HEK293 (cell line): Measurements from ENCODE around the gene SRSF2.
A peak's percentile ranks its signal among the peaks of the same experiment; 100 is the strongest.

Experiments used
- CTCF ChIA-PET: fragments of 350-600 bp; formaldehyde crosslinking; extraction: SDS; loops from one replicate; lab custom pipeline; 2021; ENCODE audit warnings: antibody characterized with exemption; lab: Yijun Ruan, JAX
- POLR2A ChIA-PET: fragments of 300-600 bp; formaldehyde crosslinking; extraction: SDS; loops from one replicate; lab custom pipeline; 2020; ENCODE audit warnings: antibody characterized with exemption, inconsistent platforms; lab: Yijun Ruan, JAX
- H3K27ac ChIP-seq: fragments of 200-500 bp; sonication (Bioruptor generic); 2 replicates; pipeline ENCODE4 v1.5.1; 2014; ENCODE audit warnings: low read depth, low read length, control low read depth, inconsistent platforms; ENCODE audit errors: extremely low read depth
- H3K36me3 ChIP-seq, 2 experiments: fragments of 200-500 bp in 1 of 2; sonication (Bioruptor generic) in 1 of 2; 1 replicate in 1 of 2; 2 replicates in 1 of 2; pipeline ENCODE4 v1.5.1; 2014 to 2017; ENCODE audit warnings: inconsistent platforms in 2 of 2, low read length in 2 of 2; ENCODE audit not compliant: control insufficient read depth in 2 of 2, insufficient read depth in 1 of 2
- H3K4me1 ChIP-seq: fragments of 200-500 bp; sonication (Bioruptor generic); 2 replicates; pipeline ENCODE4 v1.5.1; 2014; ENCODE audit warnings: mild to moderate bottlenecking, low read length, inconsistent platforms; ENCODE audit not compliant: control insufficient read depth, insufficient read depth
- H3K4me3 ChIP-seq: 2 replicates; pipeline ENCODE4 v1.5.1; 2011; ENCODE audit warnings: low read depth, mild to moderate bottlenecking, control low read depth, low read length, moderate library complexity
- H3K9me3 ChIP-seq: fragments of 200-500 bp; sonication (Bioruptor generic); 2 replicates; pipeline ENCODE4 v1.5.1; 2014; ENCODE audit warnings: low read depth, low read length, inconsistent platforms; ENCODE audit not compliant: control insufficient read depth, insufficient read depth
- FEZF1 ChIP-seq: fragments of 450-650 bp; formaldehyde crosslinking; IDR thresholded peaks from 2 replicates; pipeline ENCODE4 v1.5.1; 2016; ENCODE audit warnings: missing biosample characterization, missing genetic modification characterization
- OSR2 ChIP-seq: fragments of 450-650 bp; formaldehyde crosslinking; IDR thresholded peaks from 2 replicates; pipeline ENCODE4 v1.5.1; 2016; ENCODE audit warnings: missing biosample characterization, missing genetic modification characterization
- SCRT2 ChIP-seq: fragments of 450-650 bp; formaldehyde crosslinking; IDR thresholded peaks from 2 replicates; pipeline ENCODE4 v1.5.1; 2016; ENCODE audit warnings: missing biosample characterization, missing genetic modification characterization
- TRIM28 ChIP-seq: IDR thresholded peaks from 2 replicates; pipeline ENCODE4 v1.6.1; 2011; ENCODE audit warnings: low read length, control low read depth, borderline replicate concordance
- ZBTB49 ChIP-seq: fragments of 450-650 bp; formaldehyde crosslinking; IDR thresholded peaks from 2 replicates; pipeline ENCODE4 v1.5.1; 2016; ENCODE audit warnings: missing biosample characterization, missing genetic modification characterization, low read depth
- ZBTB8A ChIP-seq: fragments of 450-650 bp; formaldehyde crosslinking; IDR thresholded peaks from 2 replicates; pipeline ENCODE4 v1.5.1; 2016; ENCODE audit warnings: missing biosample characterization, missing genetic modification characterization
- ZFHX2 ChIP-seq: fragments of 450-650 bp; formaldehyde crosslinking; conservative IDR thresholded peaks from 2 replicates; pipeline ENCODE4 v1.5.1; 2016; ENCODE audit warnings: missing biosample characterization, missing genetic modification characterization
- ZFP41 ChIP-seq: fragments of 450-650 bp; formaldehyde crosslinking; IDR thresholded peaks from 2 replicates; pipeline ENCODE4 v1.5.1; 2016; ENCODE audit warnings: missing biosample characterization, missing genetic modification characterization, borderline replicate concordance
- ZNF184 ChIP-seq: fragments of 450-650 bp; IDR thresholded peaks from 2 replicates; pipeline ENCODE4 v1.5.1; 2018; ENCODE audit warnings: missing biosample characterization, mild to moderate bottlenecking, missing genetic modification characterization
- ZNF211 ChIP-seq: fragments of 450-650 bp; formaldehyde crosslinking; IDR thresholded peaks from 2 replicates; pipeline ENCODE4 v1.5.1; 2016; ENCODE audit warnings: low read depth, missing biosample characterization, missing genetic modification characterization
- ZNF24 ChIP-seq: fragments of 450-650 bp; formaldehyde crosslinking; IDR thresholded peaks from 2 replicates; pipeline ENCODE4 v1.5.1; 2016; ENCODE audit warnings: missing biosample characterization, missing genetic modification characterization
- ZNF248 ChIP-seq: fragments of 450-650 bp; formaldehyde crosslinking; IDR thresholded peaks from 2 replicates; pipeline ENCODE4 v1.5.1; 2017; ENCODE audit warnings: missing biosample characterization, missing genetic modification characterization
- ZNF266 ChIP-seq: fragments of 450-650 bp; formaldehyde crosslinking; IDR thresholded peaks from 2 replicates; pipeline ENCODE4 v1.5.1; 2016; ENCODE audit warnings: missing biosample characterization, missing genetic modification characterization, low read depth
- ZNF302 ChIP-seq: fragments of 450-650 bp; formaldehyde crosslinking; IDR thresholded peaks from 2 replicates; pipeline ENCODE4 v1.5.1; 2016; ENCODE audit warnings: missing biosample characterization, missing genetic modification characterization, low read depth
- ZNF354C ChIP-seq: fragments of 450-650 bp; formaldehyde crosslinking; IDR thresholded peaks from 2 replicates; pipeline ENCODE4 v1.5.1; 2016; ENCODE audit warnings: missing biosample characterization, missing genetic modification characterization, low read depth, borderline replicate concordance
- ZNF366 ChIP-seq: fragments of 450-650 bp; formaldehyde crosslinking; conservative IDR thresholded peaks from 2 replicates; pipeline ENCODE4 v1.5.1; 2016; ENCODE audit warnings: missing biosample characterization, missing genetic modification characterization
- ZNF37A ChIP-seq: fragments of 450-650 bp; IDR thresholded peaks from 2 replicates; pipeline ENCODE4 v1.5.1; 2018; ENCODE audit warnings: missing biosample characterization, missing genetic modification characterization
- ZNF391 ChIP-seq: fragments of 450-650 bp; formaldehyde crosslinking; IDR thresholded peaks from 2 replicates; pipeline ENCODE4 v1.5.1; 2016; ENCODE audit warnings: low read depth, missing biosample characterization, missing genetic modification characterization, borderline replicate concordance
- ZNF404 ChIP-seq: fragments of 450-650 bp; formaldehyde crosslinking; IDR thresholded peaks from 2 replicates; pipeline ENCODE4 v1.5.1; 2017; ENCODE audit warnings: missing biosample characterization, missing genetic modification characterization
- ZNF433 ChIP-seq: fragments of 450-650 bp; formaldehyde crosslinking; IDR thresholded peaks from 2 replicates; pipeline ENCODE4 v1.5.1; 2016; ENCODE audit warnings: missing biosample characterization, missing genetic modification characterization, low read depth
- ZNF529 ChIP-seq: fragments of 450-650 bp; formaldehyde crosslinking; IDR thresholded peaks from 2 replicates; pipeline ENCODE4 v1.5.1; 2017; ENCODE audit warnings: missing genetic modification characterization, missing biosample characterization; ENCODE audit not compliant: insufficient replicate concordance
- ZNF560 ChIP-seq: fragments of 450-650 bp; formaldehyde crosslinking; IDR thresholded peaks from 2 replicates; pipeline ENCODE4 v1.5.1; 2017; ENCODE audit warnings: missing biosample characterization, missing genetic modification characterization, borderline replicate concordance
- ZNF571 ChIP-seq: fragments of 450-650 bp; formaldehyde crosslinking; IDR thresholded peaks from 2 replicates; pipeline ENCODE4 v1.5.0; 2017; ENCODE audit warnings: missing biosample characterization, missing genetic modification characterization
- ZNF626 ChIP-seq: fragments of 450-650 bp; sonication (Bioruptor Pico); formaldehyde crosslinking; IDR thresholded peaks from 2 replicates; pipeline ENCODE4 v1.5.1; 2018; ENCODE audit warnings: missing biosample characterization, missing genetic modification characterization, inconsistent platforms
- ZNF664 ChIP-seq: fragments of 450-650 bp; formaldehyde crosslinking; IDR thresholded peaks from 2 replicates; pipeline ENCODE4 v1.5.1; 2016; ENCODE audit warnings: missing biosample characterization, missing genetic modification characterization
- ZNF701 ChIP-seq: fragments of 450-650 bp; formaldehyde crosslinking; IDR thresholded peaks from 2 replicates; pipeline ENCODE4 v1.5.1; 2016; ENCODE audit warnings: missing biosample characterization, missing genetic modification characterization
- ZNF843 ChIP-seq: fragments of 450-650 bp; formaldehyde crosslinking; IDR thresholded peaks from 2 replicates; pipeline ENCODE4 v1.5.1; 2016; ENCODE audit warnings: missing biosample characterization, missing genetic modification characterization
- ZSCAN30 ChIP-seq: fragments of 450-650 bp; IDR thresholded peaks from 2 replicates; pipeline ENCODE4 v1.5.1; 2018; ENCODE audit warnings: missing biosample characterization, mild to moderate bottlenecking, missing genetic modification characterization, moderate library complexity

The SRSF2 gene

DNA sequence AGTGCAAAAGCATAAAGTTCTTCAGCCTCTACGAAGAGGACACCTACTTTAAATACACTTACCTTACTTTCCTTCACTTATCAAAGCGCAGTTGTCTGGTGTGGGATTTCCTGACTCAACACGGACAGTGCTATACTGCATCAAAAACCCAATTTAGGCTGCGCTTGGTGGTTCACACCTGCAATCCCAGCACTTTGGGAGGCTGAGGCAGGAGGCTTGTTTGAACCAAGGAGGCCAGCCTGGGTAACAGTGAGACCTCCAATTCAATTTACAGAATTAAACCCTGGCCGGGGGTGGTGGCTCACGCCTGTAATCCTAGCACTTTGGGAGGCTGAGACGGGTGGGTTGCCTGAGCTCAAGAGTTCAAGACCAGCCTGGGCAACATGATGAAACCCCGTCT is 14.9 kb downstream of the SRSF2 start:
- ChIA-PET POLR2A (interaction anchor here (0.6 to 0.7 kb wide), 2 partner anchors 13 to 51 kb away, joined by 5 read pairs; no protein-coding TSS in a partner anchor), CTCF (interaction anchor here (8.7 kb wide), 1 partner anchor 8 kb away, joined by 68 read pairs; the partner anchor contains the start of gene MXRA7)
- Histone ChIP-seq H3K4me3 (no peak overlapping the region), H3K36me3 (peaks cover 66 to 74% of the 10 kb centered on the region in 2 experiments), H3K9me3 (no peaks in the 10 kb centered on the region), H3K4me1 (peaks cover 2% of the 10 kb centered on the region), H3K27ac (no peak overlapping the region)
- TF ChIP-seq ZNF24 (no peak), ZNF266 (tag by site-specific recombination) (no peak), FEZF1 (tag by site-specific recombination) (no peak), ZNF571 (tag by site-specific recombination) (no peak), ZNF354C (tag by site-specific recombination) (no peak), ZFP41 (tag by site-specific recombination) (no peak), ZNF391 (tag by site-specific recombination) (no peak), ZNF664 (tag by site-specific recombination) (no peak), ZNF433 (tag by site-specific recombination) (no peak), SCRT2 (tag by site-specific recombination) (no peak), ZNF184 (tag by site-specific recombination) (no peak), ZNF302 (tag by site-specific recombination) (no peak)

DNA sequence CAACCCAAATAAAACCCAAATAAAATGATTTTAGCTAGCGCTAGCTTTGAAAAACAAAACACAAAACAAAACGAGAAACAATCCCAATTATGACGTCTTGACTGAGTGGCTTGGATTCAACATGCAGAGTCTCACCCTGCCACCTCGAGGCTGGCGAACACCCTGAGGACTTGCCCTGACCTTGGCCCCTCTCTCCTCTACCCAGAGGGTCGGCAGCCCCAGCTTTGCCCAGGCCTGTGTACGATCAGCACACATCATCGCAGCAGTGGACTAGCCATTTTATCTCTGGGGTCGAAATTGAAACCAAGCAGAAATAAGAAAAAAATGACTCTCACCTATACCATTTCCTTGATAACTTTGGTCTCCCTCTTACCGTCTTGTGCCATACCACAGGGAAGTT is 15.7 kb downstream of the SRSF2 start:
- Histone ChIP-seq H3K27ac (0 out of 2 replicates have a peak overlapping the region, but pooled peaks have one; percentile 11), H3K4me3 (no peak overlapping the region), H3K4me1 (peaks cover 10% of the 10 kb centered on the region), H3K9me3 (no peaks in the 10 kb centered on the region), H3K36me3 (peaks cover 71 to 82% of the 10 kb centered on the region in 2 experiments)
- ChIA-PET CTCF (interaction anchor here (8.7 kb wide), 1 partner anchor 7 kb away, joined by 68 read pairs; the partner anchor contains the start of gene MXRA7), POLR2A (interaction anchor here (0.5 to 0.7 kb wide), 2 partner anchors 13 to 24 kb away, joined by 3 read pairs; no protein-coding TSS in a partner anchor)
- TF ChIP-seq ZNF184 (tag by site-specific recombination) = no peak
- TF ChIP-seq ZNF366 = no peak
- no peak for TF ChIP-seq ZBTB8A
- TF ChIP-seq ZFHX2 (tag by site-specific recombination) = no peak
- TF ChIP-seq ZNF626 = no peak
- no peak for TF ChIP-seq ZNF404 (tag by site-specific recombination)
- TF ChIP-seq ZBTB49 (tag by site-specific recombination) = no peak
- TF ChIP-seq ZNF843 (tag by site-specific recombination) = no peak
- no peak for TF ChIP-seq ZSCAN30 (tag by site-specific recombination)
- no peak for TF ChIP-seq ZNF211
- no peak for TF ChIP-seq TRIM28
- no peak for TF ChIP-seq ZNF701
- TF ChIP-seq OSR2 (tag by site-specific recombination) = no peak
- TF ChIP-seq ZNF529 (tag by site-specific recombination) = no peak
- no peak for TF ChIP-seq ZNF560 (tag by site-specific recombination)
- no peak for TF ChIP-seq ZNF37A
- no peak for TF ChIP-seq ZNF248 (tag by site-specific recombination)
